Measurements from ENCODE around the gene MANSC1. TPM values are rescaled to one million over a fixed set of nuclear protein-coding genes. Genes with fewer than 3 reads are reported as not detected.

The MANSC1 gene
- total RNA-seq, 1 experiment from 2014 or later = 74.5 TPM

DNA sequence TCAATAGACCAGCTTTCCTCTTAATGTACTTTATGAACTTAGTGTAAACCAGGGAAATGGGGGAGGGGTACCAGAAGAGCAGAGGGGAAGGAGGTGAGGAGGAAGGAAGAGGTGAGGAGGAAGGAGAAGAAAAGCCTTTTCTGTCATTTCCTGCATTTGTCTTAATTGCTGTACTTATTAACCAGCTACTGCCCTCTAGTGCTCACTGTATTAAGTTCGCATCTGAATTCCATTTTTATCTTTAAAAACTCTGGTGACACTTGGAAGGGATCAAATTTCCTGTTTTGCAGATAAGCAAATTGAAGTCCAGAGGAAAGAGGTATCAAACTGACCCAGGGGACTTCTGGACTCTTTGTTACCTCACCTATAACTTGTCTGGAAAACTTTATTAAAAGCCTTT is 22.2 kb downstream of the MANSC1 start:
- CTCF ChIA-PET = interaction anchor here (0.5 to 1.8 kb wide), 8 partner anchors 12 to 292 kb away, joined by 3 to 11 read pairs (median 4); partner anchors contain the start of genes LRP6 and MANSC1
- Mint-ChIP-seq H3K4me1 (ENCODE audit: low read depth, unreplicated experiment) (peaks cover 42% of the 10 kb centered on the region), H3K27me3 (ENCODE audit: unreplicated experiment) (no peaks in the 10 kb centered on the region), H3K27ac (ENCODE audit: unreplicated experiment) (peak overlapping the region; percentile 64), H3K9me3 (ENCODE audit: low read depth, unreplicated experiment) (no peaks in the 10 kb centered on the region), H3K36me3 (ENCODE audit: insufficient read depth, unreplicated experiment) (peaks cover 24% of the 10 kb centered on the region), H3K4me3 (ENCODE audit: low read depth, unreplicated experiment) (no peak overlapping the region)
- intact Hi-C loops (cut with micrococcal nuclease; ENCODE audit: unreplicated experiment) = loop anchor here (2.0 to 10.0 kb wide), 2 partner anchors 63 to 245 kb away; partner anchors contain the start of gene LRP6
- TF ChIP-seq, protein P1, sequence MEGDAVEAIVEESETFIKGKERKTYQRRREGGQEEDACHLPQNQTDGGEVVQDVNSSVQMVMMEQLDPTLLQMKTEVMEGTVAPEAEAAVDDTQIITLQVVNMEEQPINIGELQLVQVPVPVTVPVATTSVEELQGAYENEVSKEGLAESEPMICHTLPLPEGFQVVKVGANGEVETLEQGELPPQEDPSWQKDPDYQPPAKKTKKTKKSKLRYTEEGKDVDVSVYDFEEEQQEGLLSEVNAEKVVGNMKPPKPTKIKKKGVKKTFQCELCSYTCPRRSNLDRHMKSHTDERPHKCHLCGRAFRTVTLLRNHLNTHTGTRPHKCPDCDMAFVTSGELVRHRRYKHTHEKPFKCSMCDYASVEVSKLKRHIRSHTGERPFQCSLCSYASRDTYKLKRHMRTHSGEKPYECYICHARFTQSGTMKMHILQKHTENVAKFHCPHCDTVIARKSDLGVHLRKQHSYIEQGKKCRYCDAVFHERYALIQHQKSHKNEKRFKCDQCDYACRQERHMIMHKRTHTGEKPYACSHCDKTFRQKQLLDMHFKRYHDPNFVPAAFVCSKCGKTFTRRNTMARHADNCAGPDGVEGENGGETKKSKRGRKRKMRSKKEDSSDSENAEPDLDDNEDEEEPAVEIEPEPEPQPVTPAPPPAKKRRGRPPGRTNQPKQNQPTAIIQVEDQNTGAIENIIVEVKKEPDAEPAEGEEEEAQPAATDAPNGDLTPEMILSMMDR (IDR thresholded peaks at IDR 0.05; ENCODE audit: unreplicated experiment) = no peak
- peak; percentile 22 for DNase-seq
- no TSS peak for BruUV-seq (replicated peaks)

GRCh38 chr12:12326262-12326661 is 23.8 kb downstream of the MANSC1 start:
- Mint-ChIP-seq H3K27ac (ENCODE audit: unreplicated experiment) (no peak overlapping the region), H3K36me3 (ENCODE audit: insufficient read depth, unreplicated experiment) (peaks cover 17% of the 10 kb centered on the region), H3K4me1 (ENCODE audit: low read depth, unreplicated experiment) (peaks cover 38% of the 10 kb centered on the region), H3K4me3 (ENCODE audit: low read depth, unreplicated experiment) (no peak overlapping the region), H3K9me3 (ENCODE audit: low read depth, unreplicated experiment) (no peaks in the 10 kb centered on the region), H3K27me3 (ENCODE audit: unreplicated experiment) (no peaks in the 10 kb centered on the region)
- BruUV-seq (replicated peaks) = no TSS peak
- TF ChIP-seq, protein P1 (IDR thresholded peaks at IDR 0.05; ENCODE audit: unreplicated experiment) = no peak
- no peak for DNase-seq
- CTCF ChIA-PET = interaction anchor here (0.7 kb wide), 1 partner anchor 319 kb away, joined by 3 read pairs; no protein-coding TSS in a partner anchor
- intact Hi-C loops (cut with micrococcal nuclease; ENCODE audit: unreplicated experiment) = loop anchor here (10.0 kb wide), 1 partner anchor 61 kb away; the partner anchor contains the start of gene LRP6

DNA sequence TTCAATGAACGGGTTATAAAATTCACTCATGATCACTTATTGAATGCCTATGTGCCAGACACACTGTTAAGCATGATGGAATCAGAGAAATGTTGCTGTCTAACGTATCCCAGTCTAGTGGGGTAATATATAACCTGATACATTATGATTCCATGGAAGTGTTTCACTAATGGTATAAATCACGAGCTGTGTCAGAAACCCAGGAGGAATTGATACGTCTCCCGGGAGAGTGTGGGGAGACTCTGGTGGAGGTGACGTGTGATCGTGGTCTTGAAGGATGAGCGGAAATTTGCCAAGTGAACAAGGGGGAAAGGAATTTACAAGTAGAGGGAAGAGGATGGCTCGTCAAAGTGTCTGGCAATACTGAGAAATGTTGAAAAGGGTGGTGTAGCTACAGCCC is 26.5 kb downstream of the MANSC1 start:
- H3K27ac Mint-ChIP-seq (ENCODE audit: unreplicated experiment) = peak overlapping the region; percentile 2
- no peak for DNase-seq
- TF ChIP-seq, protein P1 (IDR thresholded peaks at IDR 0.05; ENCODE audit: unreplicated experiment) = no peak
- no peaks in the 10 kb centered on the region for H3K27me3 Mint-ChIP-seq (ENCODE audit: unreplicated experiment)
- intact Hi-C loops (cut with micrococcal nuclease; ENCODE audit: unreplicated experiment) = loop anchor here (10.0 kb wide), 1 partner anchor 59 kb away; the partner anchor contains the start of gene LRP6
- H3K36me3 Mint-ChIP-seq (ENCODE audit: insufficient read depth, unreplicated experiment) = peaks cover 9% of the 10 kb centered on the region
- H3K4me3 Mint-ChIP-seq (ENCODE audit: low read depth, unreplicated experiment) = no peak overlapping the region
- H3K9me3 Mint-ChIP-seq (ENCODE audit: low read depth, unreplicated experiment) = no peaks in the 10 kb centered on the region
- BruUV-seq (replicated peaks) = no TSS peak
- H3K4me1 Mint-ChIP-seq (ENCODE audit: low read depth, unreplicated experiment) = peaks cover 44% of the 10 kb centered on the region
- CTCF ChIA-PET = interaction anchor here (0.7 kb wide), 1 partner anchor 15 kb away, joined by 4 read pairs; no protein-coding TSS in a partner anchor

DNA sequence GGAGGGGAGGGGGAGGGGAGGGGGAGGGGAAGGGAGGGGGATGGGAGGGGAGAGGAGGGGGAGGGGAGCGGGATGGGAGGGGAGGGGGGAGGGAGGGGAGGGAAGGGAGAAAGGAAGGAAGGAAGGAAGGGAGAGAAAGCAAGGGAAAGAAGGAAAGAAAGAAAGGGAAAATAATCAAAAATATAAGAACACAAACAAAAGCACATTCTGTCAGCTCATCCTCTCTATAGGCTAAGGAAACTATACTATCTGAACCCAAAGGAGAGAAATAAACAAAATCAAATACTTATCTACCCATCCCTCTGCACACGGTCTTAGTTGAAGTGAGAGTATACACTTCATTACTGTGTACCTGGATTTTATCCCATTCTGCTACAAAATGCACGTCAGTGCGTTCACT is 26.9 kb downstream of the MANSC1 start:
- H3K27ac Mint-ChIP-seq (ENCODE audit: unreplicated experiment) = no peak overlapping the region
- H3K4me1 Mint-ChIP-seq (ENCODE audit: low read depth, unreplicated experiment) = peaks cover 44% of the 10 kb centered on the region
- TF ChIP-seq, protein P1 (IDR thresholded peaks at IDR 0.05; ENCODE audit: unreplicated experiment) = no peak
- no peaks in the 10 kb centered on the region for H3K27me3 Mint-ChIP-seq (ENCODE audit: unreplicated experiment)
- H3K9me3 Mint-ChIP-seq (ENCODE audit: low read depth, unreplicated experiment) = no peaks in the 10 kb centered on the region
- BruUV-seq (replicated peaks) = no TSS peak
- intact Hi-C loops (cut with micrococcal nuclease; ENCODE audit: unreplicated experiment) = loop anchor here (10.0 kb wide), 1 partner anchor 58 kb away; the partner anchor contains the start of gene LRP6
- H3K36me3 Mint-ChIP-seq (ENCODE audit: insufficient read depth, unreplicated experiment) = peaks cover 9% of the 10 kb centered on the region
- no peak for DNase-seq
- CTCF ChIA-PET = interaction anchor here (0.7 kb wide), 1 partner anchor 15 kb away, joined by 4 read pairs; no protein-coding TSS in a partner anchor
- H3K4me3 Mint-ChIP-seq (ENCODE audit: low read depth, unreplicated experiment) = no peak overlapping the region
